A549 (cell line): ENCODE measurements around the gene ITIH3. TPM values are rescaled to one million over a fixed set of nuclear protein-coding genes. Genes with fewer than 3 reads are reported as not detected.

Experiments used
- ATAC-seq, 2 experiments: fragments of 200-7000 bp in 1 of 2; fragments of >200 bp in 1 of 2; cut with Nextera tagmentation in 1 of 2; cut with Tn5 transposase in 1 of 2; 3 replicates each; pipeline versions ENCODE4 v1.8.0 to v1.9.1; 2018 to 2020; ENCODE audit warnings: mild to moderate bottlenecking in 1 of 2, moderate library complexity in 1 of 2
- CTCF ChIA-PET: fragments of 300-600 bp; sonication (Branson Sonifier 250); formaldehyde crosslinking; extraction: SDS; loops from one replicate; lab custom pipeline; 2021; ENCODE audit warnings: antibody characterized with exemption, inconsistent platforms; lab: Yijun Ruan, JAX
- POLR2A ChIA-PET: fragments of 350-600 bp; formaldehyde crosslinking; extraction: SDS; loops from one replicate; lab custom pipeline; 2021; ENCODE audit warnings: antibody characterized with exemption, inconsistent platforms; lab: Yijun Ruan, JAX
- DNase-seq, 2 experiments: peaks; one replicate each; pipeline versions ENCODE4 v3.0.0 to v3.0.0-alpha.2; 2011 to 2016; ENCODE audit warnings: low read depth in 1 of 2, low spot score in 1 of 2
- FAIRE-seq: peaks from 2 replicates; lab custom pipeline; 2011; peaks lifted over from hg19 to GRCh38; lab: Jason Lieb, UNC
- H3K27ac ChIP-seq, 2 experiments: fragments of >200 bp; sonication (Bioruptor Twin); formaldehyde crosslinking; 3 replicates each; pipeline ENCODE4 v1.5.1; 2016 to 2017
- H3K4me1 ChIP-seq: fragments of >200 bp; sonication (Bioruptor Twin); formaldehyde crosslinking; 3 replicates; pipeline ENCODE4 v1.6.1; 2016
- H3K4me2 ChIP-seq: fragments of >200 bp; sonication (Bioruptor Twin); formaldehyde crosslinking; 3 replicates; pipeline ENCODE4 v1.6.1; 2016
- H3K4me3 ChIP-seq: fragments of >200 bp; sonication (Bioruptor Twin); formaldehyde crosslinking; 3 replicates; pipeline ENCODE4 v1.5.1; 2016
- H3K9me3 ChIP-seq: fragments of >200 bp; sonication (Bioruptor Twin); formaldehyde crosslinking; 3 replicates; pipeline ENCODE4 v1.6.1; 2016
- ATOH8 ChIP-seq: fragments of 250-450 bp; sonication (Bioruptor Pico); IDR thresholded peaks from 2 replicates; pipeline ENCODE4 v1.5.0; 2020; ENCODE audit warnings: low read depth, mild to moderate bottlenecking, moderate library complexity
- CBX2 ChIP-seq: fragments of 200-600 bp; sonication (generic); IDR thresholded peaks from 2 replicates; pipeline ENCODE4 v1.6.1; 2016; ENCODE audit warnings: low read depth, mild to moderate bottlenecking, borderline replicate concordance
- CBX8 ChIP-seq: fragments of 200-600 bp; sonication (generic); IDR thresholded peaks from 2 replicates; pipeline ENCODE4 v1.6.1; 2016
- CEBPB ChIP-seq, 2 experiments: fragments of >200 bp in 1 of 2; sonication (Bioruptor Twin) in 1 of 2; formaldehyde crosslinking in 1 of 2; IDR thresholded peaks; 2 replicates each; pipeline ENCODE4 v1.6.1; 2012 to 2016
- ELK1 ChIP-seq: fragments of 150-350 bp; IDR thresholded peaks from 2 replicates; pipeline ENCODE4 v1.6.1; 2014; ENCODE audit warnings: low read depth, mild to moderate bottlenecking, low read length
- ESRRA ChIP-seq: fragments of 150-350 bp; IDR thresholded peaks from 2 replicates; pipeline ENCODE4 v1.6.1; 2014; ENCODE audit warnings: mild to moderate bottlenecking, low read length, borderline replicate concordance
- FOSB ChIP-seq: fragments of 250-450 bp; sonication (Bioruptor Pico); IDR thresholded peaks from 2 replicates; pipeline ENCODE4 v1.5.0; 2020; ENCODE audit warnings: mild to moderate bottlenecking, moderate library complexity
- GATA3 ChIP-seq: IDR thresholded peaks from 2 replicates; pipeline ENCODE4 v1.6.1; 2012; ENCODE audit warnings: borderline replicate concordance
- HEYL ChIP-seq: fragments of 250-450 bp; sonication (Bioruptor Pico); IDR thresholded peaks from 2 replicates; pipeline ENCODE4 v1.8.0; 2021; ENCODE audit warnings: mild to moderate bottlenecking, moderate library complexity
- JUN ChIP-seq, 2 experiments: fragments of >200 bp; sonication (Bioruptor Twin); formaldehyde crosslinking; IDR thresholded peaks; 2 replicates in 1 of 2; 3 replicates in 1 of 2; pipeline ENCODE4 v1.6.1; 2016 to 2017
- KDM5A ChIP-seq: fragments of 200-600 bp; sonication (generic); IDR thresholded peaks from 2 replicates; pipeline ENCODE4 v1.6.1; 2016; ENCODE audit warnings: antibody characterized with exemption, mild to moderate bottlenecking
- MAX ChIP-seq: IDR thresholded peaks from 2 replicates; pipeline ENCODE4 v1.6.1; 2012
- NFE2L2 ChIP-seq: fragments of 150-350 bp; conservative IDR thresholded peaks from 2 replicates; pipeline ENCODE4 v1.6.1; 2014; ENCODE audit warnings: low read length
- POLR2A ChIP-seq: IDR thresholded peaks from 2 replicates; pipeline ENCODE4 v1.6.1; 2012; ENCODE audit warnings: mild to moderate bottlenecking, low read length
- RARB ChIP-seq: fragments of 250-450 bp; sonication (Bioruptor Pico); IDR thresholded peaks from 2 replicates; pipeline ENCODE4 v1.8.0; 2021; ENCODE audit warnings: mild to moderate bottlenecking, moderate library complexity
- TP53 ChIP-seq: fragments of 250-450 bp; sonication (Bioruptor Pico); IDR thresholded peaks from 2 replicates; pipeline ENCODE4 v1.5.0; 2021; ENCODE audit warnings: mild to moderate bottlenecking, moderate library complexity
- USF2 ChIP-seq: fragments of 450-650 bp; IDR thresholded peaks from 2 replicates; pipeline ENCODE4 v1.6.1; 2014; ENCODE audit warnings: antibody characterized with exemption
- ZNF302 ChIP-seq: fragments of 250-450 bp; sonication (Bioruptor Pico); IDR thresholded peaks from 2 replicates; pipeline ENCODE4 v1.9.0; 2021; ENCODE audit warnings: inconsistent platforms, mild to moderate bottlenecking, moderate library complexity
- ZSCAN20 ChIP-seq: fragments of 250-450 bp; sonication (Bioruptor Pico); IDR thresholded peaks from 2 replicates; pipeline ENCODE4 v1.8.0; 2022; ENCODE audit warnings: mild to moderate bottlenecking, moderate library complexity
- WGBS: methylation state at CpG from one replicate; pipeline ENCODE4 v1.1.6; 2017; ENCODE audit errors: missing lambda C conversion rate; 5-methylcytosine and 5-hydroxymethylcytosine counted together
- polyA plus RNA-seq, 4 experiments: library from polyadenylated mRNA; depleted of rRNA in 3 of 4; stranded (reverse); fragments of >200 nt; fragmentation: RNase III in 1 of 4; extraction: RNeasy Plus Mini Kit Qiagen cat#74134 plus additional on column Dnase treatment in 1 of 4; gene quantifications; 2 replicates in 3 of 4; 3 replicates in 1 of 4; pipeline ENCODE4 v1.2.3, GENCODE V29; 2011 to 2017

The ITIH3 gene
- polyA plus RNA-seq, 2 of the 4 experiments (the other 2 are of a cell fraction), result 0.09 TPM; not detected in 1

- no peak for DNase-seq
- FAIRE-seq, result no peak
- ChIA-PET CTCF (no interaction called here), POLR2A (interaction anchor here (1.0 to 1.3 kb wide), 2 partner anchors 8 to 27 kb away, joined by 3 read pairs; no protein-coding TSS in a partner anchor)
- TF ChIP-seq HEYL (CRISPR knock-in tag) (no peak), TP53 (CRISPR knock-in tag) (no peak), ESRRA (no peak), ATOH8 (CRISPR knock-in tag) (no peak), ZSCAN20 (no peak), CEBPB (IDR thresholded peaks at IDR 0.05) (no peak), GATA3 (no peak), CBX2 (no peak), JUN (IDR thresholded peaks at IDR 0.05) (no peak), MAX (no peak), ELK1 (no peak), POLR2A (no peak), CBX8 (no peak), RARB (CRISPR knock-in tag) (no peak)
- 88% methylated on average over 10 of the region's 10 CpGs for WGBS
- ATAC-seq, result no peak
- H3K27ac ChIP-seq, result peak overlapping the region; percentile 85 to 93
- no peaks in the 10 kb centered on the region for H3K9me3 ChIP-seq
- peaks cover 13% of the 10 kb centered on the region for H3K4me1 ChIP-seq
- H3K4me2 ChIP-seq, result peak overlapping the region; percentile 87
- H3K4me3 ChIP-seq, result peak overlapping the region; percentile 71; the same call in 1 of the 3 replicates
These were observed 22.9 kb upstream of the ITIH3 start for GRCh38 chr3:52771702-52772101.

- WGBS, result 92% methylated on average over 13 of the region's 13 CpGs
- Histone ChIP-seq H3K4me3 (no peak overlapping the region), H3K27ac (no peak overlapping the region), H3K4me1 (peaks cover 13% of the 10 kb centered on the region), H3K9me3 (no peaks in the 10 kb centered on the region), H3K4me2 (no peak overlapping the region)
- TF ChIP-seq MAX (no peak), ELK1 (no peak), ZNF302 (CRISPR knock-in tag) (no peak), RARB (CRISPR knock-in tag) (no peak), USF2 (no peak), KDM5A (no peak), ATOH8 (CRISPR knock-in tag) (no peak), NFE2L2 (no peak), CBX2 (no peak), FOSB (CRISPR knock-in tag) (no peak)
- CTCF ChIA-PET, result interaction anchor here (0.6 kb wide), 2 partner anchors 72 to 185 kb away, joined by 3 read pairs; no protein-coding TSS in a partner anchor
- POLR2A ChIA-PET, result no interaction called here
- ATAC-seq (no peak), DNase-seq (no peak), FAIRE-seq (no peak)
These were observed 21.1 kb upstream of the ITIH3 start for GRCh38 chr3:52773361-52774065.
